HCT116 (cell line): ENCODE measurements around the gene LRP1.

ENCODE experiments used
- CBX3 ChIP-seq: IDR thresholded peaks from 2 replicates; pipeline ENCODE4 v1.6.1; 2012; ENCODE audit warnings: low read depth
- EZH2 ChIP-seq: fragments of 200-600 bp; sonication (generic); IDR thresholded peaks from 2 replicates; pipeline ENCODE4 v1.6.1; 2017; ENCODE audit warnings: antibody characterized with exemption, mixed run types
- EZH2phosphoT487 ChIP-seq: fragments of 200-600 bp; IDR thresholded peaks from 2 replicates; pipeline ENCODE4 v1.6.1; 2018; ENCODE audit warnings: antibody characterized with exemption, borderline replicate concordance
- JUND ChIP-seq: IDR thresholded peaks from 2 replicates; pipeline ENCODE4 v1.6.1; 2012
- POLR2A ChIP-seq: IDR thresholded peaks from 2 replicates; pipeline ENCODE4 v1.7.0; 2011; ENCODE audit warnings: borderline replicate concordance; ENCODE audit not compliant: insufficient read depth, insufficient read length; ENCODE audit errors: extremely low read depth
- SIN3A ChIP-seq: IDR thresholded peaks from 2 replicates; pipeline ENCODE4 v1.6.1; 2012; ENCODE audit warnings: low read depth
- TCF7L2 ChIP-seq: IDR thresholded peaks from 2 replicates; pipeline ENCODE4 v1.7.0; 2011; ENCODE audit warnings: borderline replicate concordance, inconsistent platforms; ENCODE audit not compliant: insufficient read depth, insufficient read length; ENCODE audit errors: extremely low read depth
- TF ChIP-seq, protein P1 (sequence below), 3 experiments: fragments of 200-600 bp in 1 of 3; sonication (generic) in 1 of 3; IDR thresholded peaks in 2 of 3; conservative IDR thresholded peaks in 1 of 3; 2 replicates each; pipeline ENCODE4 v1.5.1; 2012 to 2017; ENCODE audit warnings: low read depth in 2 of 3, low read length in 2 of 3, antibody characterized with exemption in 1 of 3, borderline replicate concordance in 1 of 3, control low read depth in 1 of 3, mild to moderate bottlenecking in 1 of 3, mixed read lengths in 1 of 3, mixed run types in 1 of 3, moderate library complexity in 1 of 3; ENCODE audit not compliant: insufficient read depth in 1 of 3

DNA sequence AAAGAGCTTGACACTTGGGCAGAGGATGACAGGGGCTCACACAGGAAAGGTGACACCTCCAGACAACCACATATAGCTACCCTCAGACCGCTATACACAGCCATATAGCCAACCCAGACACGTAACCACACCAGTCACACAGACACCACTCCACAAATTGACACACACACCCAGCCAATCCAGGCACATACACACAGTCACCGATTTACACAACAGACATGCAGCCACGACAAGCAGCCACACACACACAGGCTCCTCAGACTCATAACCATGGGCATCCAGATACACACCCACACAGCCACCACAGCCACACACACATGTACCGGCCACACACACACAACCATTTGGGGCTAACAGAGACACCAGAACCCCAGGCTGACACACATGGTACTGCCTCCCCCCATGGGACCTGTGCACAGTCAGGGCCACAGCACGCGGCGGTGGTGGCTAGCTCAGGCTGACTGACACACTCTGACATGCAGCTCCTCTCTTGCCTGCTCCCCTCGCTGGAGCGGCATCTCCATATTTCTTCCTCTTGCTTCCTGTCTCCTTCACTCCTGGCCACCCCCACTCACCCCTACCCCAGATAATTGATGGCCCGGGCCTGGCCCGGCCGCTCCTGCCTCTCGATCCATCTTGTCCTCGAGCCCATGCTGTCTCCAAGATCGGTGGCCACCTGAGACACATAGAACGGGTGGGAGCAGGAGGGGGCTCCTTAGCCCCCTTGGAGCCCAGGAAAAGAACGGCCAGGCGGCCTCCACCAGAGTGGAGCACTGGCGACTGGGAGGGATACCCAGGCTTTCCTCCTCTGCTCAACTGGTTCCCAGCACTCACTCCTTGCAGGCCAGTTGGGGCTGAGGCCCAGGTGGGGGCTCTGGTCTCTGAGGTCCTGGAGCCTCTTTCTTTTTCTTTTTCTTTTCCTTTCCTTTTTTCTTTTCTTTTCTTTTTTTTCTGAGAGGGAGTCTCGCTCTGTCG, 95.2 kb downstream of the LRP1 start:
- no peak for TF ChIP-seq POLR2A
- TF ChIP-seq, protein P1, sequence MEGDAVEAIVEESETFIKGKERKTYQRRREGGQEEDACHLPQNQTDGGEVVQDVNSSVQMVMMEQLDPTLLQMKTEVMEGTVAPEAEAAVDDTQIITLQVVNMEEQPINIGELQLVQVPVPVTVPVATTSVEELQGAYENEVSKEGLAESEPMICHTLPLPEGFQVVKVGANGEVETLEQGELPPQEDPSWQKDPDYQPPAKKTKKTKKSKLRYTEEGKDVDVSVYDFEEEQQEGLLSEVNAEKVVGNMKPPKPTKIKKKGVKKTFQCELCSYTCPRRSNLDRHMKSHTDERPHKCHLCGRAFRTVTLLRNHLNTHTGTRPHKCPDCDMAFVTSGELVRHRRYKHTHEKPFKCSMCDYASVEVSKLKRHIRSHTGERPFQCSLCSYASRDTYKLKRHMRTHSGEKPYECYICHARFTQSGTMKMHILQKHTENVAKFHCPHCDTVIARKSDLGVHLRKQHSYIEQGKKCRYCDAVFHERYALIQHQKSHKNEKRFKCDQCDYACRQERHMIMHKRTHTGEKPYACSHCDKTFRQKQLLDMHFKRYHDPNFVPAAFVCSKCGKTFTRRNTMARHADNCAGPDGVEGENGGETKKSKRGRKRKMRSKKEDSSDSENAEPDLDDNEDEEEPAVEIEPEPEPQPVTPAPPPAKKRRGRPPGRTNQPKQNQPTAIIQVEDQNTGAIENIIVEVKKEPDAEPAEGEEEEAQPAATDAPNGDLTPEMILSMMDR (IDR thresholded peaks at IDR 0.05 in 2 of 3, conservative IDR thresholded peaks at IDR 0.05 in 1 of 3; ENCODE audit: borderline replicate concordance in 1 of 3, insufficient read depth in 1 of 3, low read depth in 2 of 3, low read length in 2 of 3) = no peak
- TF ChIP-seq EZH2phosphoT487 = no peak
- no peak for TF ChIP-seq TCF7L2
- TF ChIP-seq CBX3 = no peak
- no peak for TF ChIP-seq SIN3A
- no peak for TF ChIP-seq JUND
- TF ChIP-seq EZH2 = no peak
